Body of pancreas (tissue), 4 donors: Measurements from ENCODE around the gene NUDT13. TPM values are rescaled to one million over a fixed set of nuclear protein-coding genes. Genes with fewer than 3 reads are reported as not detected.
A peak's percentile ranks its signal among the peaks of the same experiment; 100 is the strongest.

Experiments
- ATAC-seq: fragments of 150-250 bp; one replicate; pipeline ENCODE4 v1.9.1; 2016
- DNase-seq, 4 donors: peaks; one replicate each; pipeline ENCODE4 v3.0.0-alpha.2; 2019
- H3K27ac ChIP-seq, 4 donors: fragments of 200-600 bp; sonication (generic); 1 replicate in 3 of 4; 2 replicates in 1 of 4; pipeline versions ENCODE4 v1.5.1 to v1.6.1; 2016 to 2019; ENCODE audit warnings: mild to moderate bottlenecking in 1 of 4, mixed read lengths in 1 of 4, moderate library complexity in 1 of 4
- H3K27me3 ChIP-seq, 2 donors: fragments of 200-600 bp; sonication (generic); one replicate each; pipeline ENCODE4 v1.6.0; 2016; ENCODE audit warnings: mild to moderate bottlenecking in 1 of 2
- H3K36me3 ChIP-seq, 2 donors: fragments of 200-600 bp; sonication (generic); replicated peaks in 1 of 2; 2 replicates each; pipeline ENCODE4 v1.5.1; 2016; ENCODE audit warnings: low read depth in 2 of 2; ENCODE audit not compliant: insufficient read depth in 1 of 2
- H3K4me1 ChIP-seq: fragments of 200-600 bp; sonication (generic); one replicate; pipeline ENCODE4 v1.6.0; 2016
- H3K4me3 ChIP-seq, 2 donors: fragments of 200-600 bp; sonication (generic); 1 replicate in 1 of 2; 2 replicates in 1 of 2; pipeline ENCODE4 v1.5.1; 2016 to 2019
- H3K9me3 ChIP-seq, 3 donors: fragments of 200-600 bp; sonication (generic); 1 replicate in 2 of 3; 2 replicates in 1 of 3; pipeline ENCODE4 v1.5.1; 2016
- CTCF ChIP-seq, 7 experiments: fragments of 450-650 bp in 4 of 7; fragments of 200-600 bp in 3 of 7; sonication (generic) in 3 of 7; IDR thresholded peaks; one replicate each; pipeline ENCODE4 v1.5.1; 2016 to 2019; ENCODE audit warnings: antibody characterized with exemption in 7 of 7
- POLR2A ChIP-seq, 3 donors: fragments of 450-650 bp; IDR thresholded peaks; one replicate each; pipeline ENCODE4 v1.6.1; 2016; ENCODE audit warnings: antibody characterized with exemption in 3 of 3, mild to moderate bottlenecking in 2 of 3
- WGBS, 2 donors: methylation state at CpG; one replicate each; pipeline ENCODE4 v1.1.5; 2017; 5-methylcytosine and 5-hydroxymethylcytosine counted together
- intact Hi-C: fragments of 100-400 bp; cut with DNase I; formaldehyde crosslinking; loops from one replicate; pipeline ENCODE4 v1.15.1; 2023
- total RNA-seq, 2 donors: library from RNA; depleted of rRNA; stranded (reverse); fragments of >200 nt; gene quantifications; one replicate each; pipeline ENCODE4 v1.1.0, GENCODE V29; 2016

Gene NUDT13
- total RNA-seq, 2 donors from 2014 or later: 2.3 to 3.3 TPM

GRCh38 chr10:73083221-73083620, 27.0 kb upstream of the NUDT13 start:
- 51 to 57% methylated on average over 2 of the region's 2 CpGs for WGBS, 2 donors
- ATAC-seq: no peak
- H3K4me3 ChIP-seq: no peak overlapping the region
- no peak for TF ChIP-seq CTCF (IDR thresholded peaks at IDR 0.05)
- TF ChIP-seq POLR2A (IDR thresholded peaks at IDR 0.05): no peak
- H3K9me3 ChIP-seq: no peaks in the 10 kb centered on the region
- H3K27ac ChIP-seq: no peak overlapping the region
- no peak for DNase-seq
- H3K4me1 ChIP-seq: peaks cover 36% of the 10 kb centered on the region
- H3K36me3 ChIP-seq: no peaks in the 10 kb centered on the region
- intact Hi-C loops: no loop called here
- no peaks in the 10 kb centered on the region for H3K27me3 ChIP-seq

- DNase-seq (no peak), ATAC-seq (no peak)
- WGBS, 2 donors: 90 to 92% methylated on average over 5 of the region's 5 CpGs
- intact Hi-C loops: no loop called here
- no peak overlapping the region for H3K27ac ChIP-seq
- H3K9me3 ChIP-seq: no peaks in the 10 kb centered on the region
- no peaks in the 10 kb centered on the region for H3K27me3 ChIP-seq
- TF ChIP-seq CTCF (IDR thresholded peaks at IDR 0.05) (no peak), POLR2A (IDR thresholded peaks at IDR 0.05) (no peak)
- H3K4me3 ChIP-seq: no peak overlapping the region
- peaks cover 41% of the 10 kb centered on the region for H3K4me1 ChIP-seq
- no peaks in the 10 kb centered on the region for H3K36me3 ChIP-seq
These were observed 26.0 kb upstream of the NUDT13 start for GRCh38 chr10:73084209-73084608.

- intact Hi-C loops: no loop called here
- no peak for DNase-seq
- Histone ChIP-seq H3K36me3 (no peaks in the 10 kb centered on the region), H3K27me3 (no peaks in the 10 kb centered on the region), H3K4me3 (no peak overlapping the region), H3K9me3 (no peaks in the 10 kb centered on the region), H3K4me1 (peaks cover 49% of the 10 kb centered on the region), H3K27ac (no peak overlapping the region)
- WGBS, 2 donors: 23 to 34% methylated on average over 4 of the region's 4 CpGs
- ATAC-seq: peak; percentile 85
- no peak for TF ChIP-seq CTCF (IDR thresholded peaks at IDR 0.05)
These were observed 23.4 kb upstream of the NUDT13 start for GRCh38 chr10:73086816-73087215.

- Histone ChIP-seq H3K27ac (peak overlapping the region in 1 of 4 donors; percentile 23), H3K36me3 (no peaks in the 10 kb centered on the region), H3K4me3 (no peak overlapping the region), H3K4me1 (peaks cover 49% of the 10 kb centered on the region), H3K9me3 (no peaks in the 10 kb centered on the region), H3K27me3 (no peaks in the 10 kb centered on the region)
- intact Hi-C loops: no loop called here
- TF ChIP-seq POLR2A (IDR thresholded peaks at IDR 0.05) (no peak), CTCF (IDR thresholded peaks at IDR 0.05) (no peak)
- DNase-seq (no peak), ATAC-seq (peak; percentile 26)
These were observed 22.0 kb upstream of the NUDT13 start for GRCh38 chr10:73088304-73088703.

- TF ChIP-seq POLR2A (IDR thresholded peaks at IDR 0.05): no peak
- TF ChIP-seq CTCF (IDR thresholded peaks at IDR 0.05): no peak
- Histone ChIP-seq H3K36me3 (no peaks in the 10 kb centered on the region), H3K4me3 (no peak overlapping the region), H3K4me1 (peaks cover 38% of the 10 kb centered on the region), H3K27me3 (no peaks in the 10 kb centered on the region), H3K9me3 (no peaks in the 10 kb centered on the region), H3K27ac (no peak overlapping the region)
- intact Hi-C loops: no loop called here
- WGBS, 2 donors: 93 to 94% methylated on average over 3 of the region's 3 CpGs
- DNase-seq (no peak), ATAC-seq (no peak)
These were observed 17.4 kb upstream of the NUDT13 start for GRCh38 chr10:73092830-73093229.
